Measurements from ENCODE around the gene PAK1.

Gene PAK1

GRCh38 chr11:77309401-77310085 is 164.4 kb downstream of the PAK1 start:
- TF ChIP-seq REST (IDR thresholded peaks at IDR 0.05; ENCODE audit: insufficient replicate concordance, low read depth) (no peak), GABPA (IDR thresholded peaks at IDR 0.05; ENCODE audit: low read depth) (no peak)
- DNase-seq (ENCODE audit: low read depth in 1 of 2, low spot score in 1 of 2): no peak
- no peak overlapping the region for H3K4me3 ChIP-seq (replicated peaks; ENCODE audit: insufficient read depth, low read length)

DNA sequence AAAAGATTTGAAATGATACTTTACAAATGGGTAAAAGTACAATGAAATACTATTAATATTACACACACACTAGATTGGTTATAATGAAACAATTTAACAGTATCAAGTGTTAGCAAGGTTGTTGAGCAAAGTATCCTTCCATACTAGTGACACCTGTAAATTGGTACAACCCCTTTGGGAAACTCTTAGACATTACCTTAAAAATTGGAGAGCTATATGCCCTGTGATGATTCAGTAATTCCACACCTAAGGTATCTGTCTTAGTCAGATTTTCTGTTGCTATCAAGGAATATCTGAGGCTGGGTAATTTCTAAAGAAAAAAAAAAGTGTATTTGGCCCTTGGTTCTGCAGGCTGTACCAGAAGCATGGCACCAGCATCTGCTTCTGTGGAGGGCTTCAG is 165.1 kb downstream of the PAK1 start:
- no peaks in the 10 kb centered on the region for H3K27me3 ChIP-seq (ENCODE audit: insufficient read depth, poor library complexity, severe bottlenecking)
- H3K4me3 ChIP-seq (replicated peaks; ENCODE audit: insufficient read depth, low read length): no peak overlapping the region
- no peak for DNase-seq (ENCODE audit: low read depth in 1 of 2, low spot score in 1 of 2)
- H3K27ac ChIP-seq (replicated peaks): no peak overlapping the region
- TF ChIP-seq POLR2AphosphoS5 (IDR thresholded peaks at IDR 0.05; ENCODE audit: low read depth): no peak
- TF ChIP-seq, protein P1, sequence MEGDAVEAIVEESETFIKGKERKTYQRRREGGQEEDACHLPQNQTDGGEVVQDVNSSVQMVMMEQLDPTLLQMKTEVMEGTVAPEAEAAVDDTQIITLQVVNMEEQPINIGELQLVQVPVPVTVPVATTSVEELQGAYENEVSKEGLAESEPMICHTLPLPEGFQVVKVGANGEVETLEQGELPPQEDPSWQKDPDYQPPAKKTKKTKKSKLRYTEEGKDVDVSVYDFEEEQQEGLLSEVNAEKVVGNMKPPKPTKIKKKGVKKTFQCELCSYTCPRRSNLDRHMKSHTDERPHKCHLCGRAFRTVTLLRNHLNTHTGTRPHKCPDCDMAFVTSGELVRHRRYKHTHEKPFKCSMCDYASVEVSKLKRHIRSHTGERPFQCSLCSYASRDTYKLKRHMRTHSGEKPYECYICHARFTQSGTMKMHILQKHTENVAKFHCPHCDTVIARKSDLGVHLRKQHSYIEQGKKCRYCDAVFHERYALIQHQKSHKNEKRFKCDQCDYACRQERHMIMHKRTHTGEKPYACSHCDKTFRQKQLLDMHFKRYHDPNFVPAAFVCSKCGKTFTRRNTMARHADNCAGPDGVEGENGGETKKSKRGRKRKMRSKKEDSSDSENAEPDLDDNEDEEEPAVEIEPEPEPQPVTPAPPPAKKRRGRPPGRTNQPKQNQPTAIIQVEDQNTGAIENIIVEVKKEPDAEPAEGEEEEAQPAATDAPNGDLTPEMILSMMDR (IDR thresholded peaks at IDR 0.05; ENCODE audit: insufficient read depth, low read length): no peak
- TF ChIP-seq GABPA (IDR thresholded peaks at IDR 0.05; ENCODE audit: low read depth): no peak

More at GRCh38 chr11:77309401-77310085, 164.4 kb downstream of the PAK1 start:
- H3K27ac ChIP-seq (replicated peaks): no peak overlapping the region
- no peaks in the 10 kb centered on the region for H3K27me3 ChIP-seq (ENCODE audit: insufficient read depth, poor library complexity, severe bottlenecking)

DNA sequence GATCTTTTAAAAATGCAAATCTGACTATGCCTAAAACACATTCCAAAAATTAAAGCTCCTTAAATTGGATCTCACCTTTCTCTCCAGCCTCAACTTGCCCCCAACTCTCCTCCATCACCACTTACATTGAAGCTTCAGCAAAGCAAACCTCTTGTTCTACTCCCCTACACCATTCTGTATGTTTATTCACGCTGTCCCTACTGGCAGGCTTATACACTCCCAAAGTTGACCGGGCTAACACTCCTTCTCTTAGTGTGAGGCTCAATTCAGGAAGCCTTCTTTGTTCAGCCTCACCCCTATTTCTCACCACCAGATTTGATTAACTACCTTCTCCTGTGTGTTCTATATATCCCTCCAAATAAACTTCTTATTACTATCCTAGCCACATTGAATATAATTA is 170.6 kb downstream of the PAK1 start:
- Histone ChIP-seq H3K27ac (replicated peaks) (no peak overlapping the region), H3K4me3 (replicated peaks; ENCODE audit: insufficient read depth, low read length) (no peak overlapping the region), H3K27me3 (ENCODE audit: insufficient read depth, poor library complexity, severe bottlenecking) (no peaks in the 10 kb centered on the region)
- DNase-seq (ENCODE audit: low read depth in 1 of 2, low spot score in 1 of 2): no peak
- TF ChIP-seq, protein P1 (IDR thresholded peaks at IDR 0.05; ENCODE audit: insufficient read depth, low read length): no peak
- no peak for TF ChIP-seq POLR2AphosphoS5 (IDR thresholded peaks at IDR 0.05; ENCODE audit: low read depth)
- TF ChIP-seq SPI1 (IDR thresholded peaks at IDR 0.05; ENCODE audit: borderline replicate concordance, low read depth): no peak
- TF ChIP-seq REST (IDR thresholded peaks at IDR 0.05; ENCODE audit: insufficient replicate concordance, low read depth): no peak
- TF ChIP-seq GABPA (IDR thresholded peaks at IDR 0.05; ENCODE audit: low read depth): no peak

DNA sequence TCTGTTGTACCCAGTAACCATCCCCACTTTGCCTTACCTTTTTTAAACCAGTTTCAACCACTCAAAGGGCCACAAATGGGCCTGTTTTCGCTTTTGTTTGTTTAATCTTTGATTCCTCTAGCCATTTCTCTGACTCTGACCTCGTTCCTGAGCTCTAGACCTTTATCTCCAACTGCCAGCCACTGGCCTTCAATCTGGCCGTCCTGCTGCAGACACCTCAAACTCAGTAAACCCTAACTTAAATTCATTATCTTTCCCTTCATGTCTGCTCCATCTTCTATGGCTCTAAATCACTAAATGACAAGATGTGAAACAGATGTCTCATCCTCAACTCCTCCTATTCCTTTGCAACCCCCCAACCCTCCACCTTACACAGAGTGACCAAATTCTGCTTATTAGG is 171.1 kb downstream of the PAK1 start:
- Histone ChIP-seq H3K27ac (replicated peaks) (no peak overlapping the region), H3K4me3 (replicated peaks; ENCODE audit: insufficient read depth, low read length) (no peak overlapping the region), H3K27me3 (ENCODE audit: insufficient read depth, poor library complexity, severe bottlenecking) (no peaks in the 10 kb centered on the region)
- no peak for DNase-seq (ENCODE audit: low read depth in 1 of 2, low spot score in 1 of 2)
- TF ChIP-seq, protein P1 (IDR thresholded peaks at IDR 0.05; ENCODE audit: insufficient read depth, low read length): no peak
- TF ChIP-seq SPI1 (IDR thresholded peaks at IDR 0.05; ENCODE audit: borderline replicate concordance, low read depth) (no peak), GABPA (IDR thresholded peaks at IDR 0.05; ENCODE audit: low read depth) (no peak)
